Stomach (tissue), 9 donors: Measurements from ENCODE around the gene SLC25A53. TPM values are rescaled to one million over a fixed set of nuclear protein-coding genes. Genes with fewer than 3 reads are reported as not detected.
"Not testable (repeated sequence)": the region's sequence is repeated elsewhere in the genome, so short reads cannot be mapped to it uniquely, and the experiment has no call there.

Experiments
- DNase-seq, 2 donors: peaks; one replicate each; pipeline versions ENCODE4 v3.0.0 to v3.0.0-alpha.2; 2013 to 2019
- H3K27ac ChIP-seq, 5 donors: fragments of 200-600 bp in 4 of 5; sonication (generic) in 4 of 5; one replicate each; pipeline ENCODE4 v1.5.1; 2013 to 2019; ENCODE audit warnings: mild to moderate bottlenecking in 1 of 5, moderate library complexity in 1 of 5
- H3K27me3 ChIP-seq, 3 donors: fragments of 200-600 bp; sonication (generic); one replicate each; pipeline ENCODE4 v1.5.1; 2017 to 2019; ENCODE audit warnings: mixed run types in 1 of 3
- H3K36me3 ChIP-seq, 4 donors: fragments of 200-600 bp; sonication (generic); 1 replicate in 3 of 4; 2 replicates in 1 of 4; pipeline ENCODE4 v1.5.1; 2016 to 2019
- H3K4me1 ChIP-seq, 4 donors: fragments of 200-600 bp; sonication (generic); one replicate each; pipeline ENCODE4 v1.5.1; 2016 to 2019
- H3K4me3 ChIP-seq, 4 donors: fragments of 200-600 bp; sonication (generic) in 3 of 4; one replicate each; pipeline ENCODE4 v1.5.1; 2016 to 2019; ENCODE audit warnings: mild to moderate bottlenecking in 1 of 4
- H3K9me3 ChIP-seq, 4 donors: fragments of 200-600 bp; sonication (generic); one replicate each; pipeline ENCODE4 v1.5.1; 2016 to 2019
- EP300 ChIP-seq: sonication (generic); formaldehyde crosslinking; IDR thresholded peaks from one replicate; pipeline ENCODE4 v1.6.1; 2017; ENCODE audit warnings: antibody characterized with exemption
- POLR2A ChIP-seq, 4 donors: fragments of 450-650 bp; IDR thresholded peaks; one replicate each; pipeline ENCODE4 v1.6.1; 2016; ENCODE audit warnings: antibody characterized with exemption in 4 of 4, control low read depth in 2 of 4, mild to moderate bottlenecking in 1 of 4, moderate library complexity in 1 of 4
- POLR2AphosphoS5 ChIP-seq, 3 donors: sonication (generic); formaldehyde crosslinking; IDR thresholded peaks; one replicate each; pipeline ENCODE4 v1.6.1; 2016; ENCODE audit warnings: antibody characterized with exemption in 3 of 3
- WGBS, 5 donors: extraction: QIAGEN DNeasy Blood & Tissue Kit in 3 of 5; methylation state at CpG; one replicate each; pipeline versions ENCODE4 v1.1.5 to v1.1.7; 2013 to 2018; 5-methylcytosine and 5-hydroxymethylcytosine counted together
- intact Hi-C: fragments of 100-400 bp; cut with DNase I; formaldehyde crosslinking; loops from one replicate; pipeline ENCODE4 v1.15.1; 2023; ENCODE audit warnings: low total_unique reads
- polyA plus RNA-seq, 3 donors: library from polyadenylated mRNA; stranded (reverse); fragments of 200-250 nt; gene quantifications; one replicate each; pipeline ENCODE4 v1.2.3, GENCODE V29; 2013
- total RNA-seq, 5 donors: library from RNA; depleted of rRNA; stranded (reverse); fragments of >200 nt; gene quantifications; one replicate each; pipeline versions ENCODE4 v1.1.0 to v1.2.3, GENCODE V29; 2014 to 2016
- TF ChIP-seq, protein P1 (sequence below), 7 experiments: fragments of 450-650 bp in 4 of 7; fragments of 200-600 bp in 3 of 7; sonication (generic) in 3 of 7; IDR thresholded peaks; one replicate each; pipeline ENCODE4 v1.5.1; 2016 to 2019; ENCODE audit warnings: antibody characterized with exemption in 7 of 7, control low read depth in 2 of 7, mild to moderate bottlenecking in 1 of 7
- donor health status: healthy with polysubstance abuse.
- donor health status: Bipolar disorder and iron deficiency.
- donor health status: healthy.

The SLC25A53 gene
- total and polyA plus RNA-seq, 8 donors = 2.9 to 118 (median 6.4) TPM

DNA sequence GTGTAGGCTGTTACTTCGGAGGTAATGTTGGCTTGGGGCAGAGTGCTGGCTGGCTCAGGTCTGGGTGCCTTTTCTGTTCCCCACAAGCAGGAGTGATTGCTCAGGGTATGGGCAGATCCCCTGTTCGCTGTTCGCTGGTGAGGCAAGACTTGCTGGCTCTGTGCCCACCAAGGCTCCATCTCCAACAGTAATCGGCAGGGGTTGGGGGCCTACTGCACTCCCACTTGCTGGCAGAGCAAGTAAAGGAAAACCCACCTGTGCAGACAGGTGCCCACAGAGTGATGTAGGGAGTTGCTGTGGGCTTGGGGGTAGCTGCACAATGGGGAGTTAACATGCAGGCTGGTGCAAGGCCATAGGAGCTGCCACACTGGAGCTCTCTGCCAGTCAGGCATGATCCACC, 72.7 kb downstream of the SLC25A53 start:
- Histone ChIP-seq H3K27ac (no peak overlapping the region), H3K9me3 (no peaks in the 10 kb centered on the region), H3K36me3 (no peaks in the 10 kb centered on the region), H3K4me3 (no peak overlapping the region), H3K4me1 (no peaks in the 10 kb centered on the region), H3K27me3 (peaks cover 0 to 19% (median 0%) of the 10 kb centered on the region in 3 donors)
- 49 to 82% (median 67%) methylated on average over 1 to 4 of the region's 4 CpGs for WGBS, 5 donors
- DNase-seq = no peak
- intact Hi-C loops = no loop called here
- no peak for TF ChIP-seq EP300
- TF ChIP-seq POLR2AphosphoS5 (IDR thresholded peaks at IDR 0.05) = no peak
- no peak for TF ChIP-seq POLR2A (IDR thresholded peaks at IDR 0.05)
- TF ChIP-seq, protein P1, sequence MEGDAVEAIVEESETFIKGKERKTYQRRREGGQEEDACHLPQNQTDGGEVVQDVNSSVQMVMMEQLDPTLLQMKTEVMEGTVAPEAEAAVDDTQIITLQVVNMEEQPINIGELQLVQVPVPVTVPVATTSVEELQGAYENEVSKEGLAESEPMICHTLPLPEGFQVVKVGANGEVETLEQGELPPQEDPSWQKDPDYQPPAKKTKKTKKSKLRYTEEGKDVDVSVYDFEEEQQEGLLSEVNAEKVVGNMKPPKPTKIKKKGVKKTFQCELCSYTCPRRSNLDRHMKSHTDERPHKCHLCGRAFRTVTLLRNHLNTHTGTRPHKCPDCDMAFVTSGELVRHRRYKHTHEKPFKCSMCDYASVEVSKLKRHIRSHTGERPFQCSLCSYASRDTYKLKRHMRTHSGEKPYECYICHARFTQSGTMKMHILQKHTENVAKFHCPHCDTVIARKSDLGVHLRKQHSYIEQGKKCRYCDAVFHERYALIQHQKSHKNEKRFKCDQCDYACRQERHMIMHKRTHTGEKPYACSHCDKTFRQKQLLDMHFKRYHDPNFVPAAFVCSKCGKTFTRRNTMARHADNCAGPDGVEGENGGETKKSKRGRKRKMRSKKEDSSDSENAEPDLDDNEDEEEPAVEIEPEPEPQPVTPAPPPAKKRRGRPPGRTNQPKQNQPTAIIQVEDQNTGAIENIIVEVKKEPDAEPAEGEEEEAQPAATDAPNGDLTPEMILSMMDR (IDR thresholded peaks at IDR 0.05) = no peak

DNA sequence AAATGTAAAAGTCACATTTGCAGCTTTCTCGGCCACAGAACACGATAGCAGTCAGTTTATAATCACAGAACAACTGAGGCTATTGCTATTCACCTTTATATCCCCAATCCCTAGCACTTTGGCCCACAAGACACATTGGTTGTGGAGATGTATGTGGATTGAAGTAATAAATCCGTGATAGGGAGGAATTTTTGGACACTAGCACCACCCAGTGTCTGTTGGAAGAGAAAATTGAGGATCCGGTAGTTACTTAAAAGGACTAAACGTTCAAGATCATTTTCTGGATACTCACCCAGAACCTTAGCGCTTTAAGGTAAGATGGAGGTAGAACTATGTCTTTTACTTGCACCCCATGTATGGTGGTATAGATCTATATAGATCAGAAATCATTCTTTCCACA, 79.0 kb downstream of the SLC25A53 start:
- H3K36me3 ChIP-seq, H3K4me1 ChIP-seq, DNase-seq, intact Hi-C loops, H3K9me3 ChIP-seq, H3K27ac ChIP-seq, H3K27me3 ChIP-seq, H3K4me3 ChIP-seq: not testable (repeated sequence)
- no CpG with 5 or more reads among the region's 6 CpGs for WGBS, 5 donors

DNA sequence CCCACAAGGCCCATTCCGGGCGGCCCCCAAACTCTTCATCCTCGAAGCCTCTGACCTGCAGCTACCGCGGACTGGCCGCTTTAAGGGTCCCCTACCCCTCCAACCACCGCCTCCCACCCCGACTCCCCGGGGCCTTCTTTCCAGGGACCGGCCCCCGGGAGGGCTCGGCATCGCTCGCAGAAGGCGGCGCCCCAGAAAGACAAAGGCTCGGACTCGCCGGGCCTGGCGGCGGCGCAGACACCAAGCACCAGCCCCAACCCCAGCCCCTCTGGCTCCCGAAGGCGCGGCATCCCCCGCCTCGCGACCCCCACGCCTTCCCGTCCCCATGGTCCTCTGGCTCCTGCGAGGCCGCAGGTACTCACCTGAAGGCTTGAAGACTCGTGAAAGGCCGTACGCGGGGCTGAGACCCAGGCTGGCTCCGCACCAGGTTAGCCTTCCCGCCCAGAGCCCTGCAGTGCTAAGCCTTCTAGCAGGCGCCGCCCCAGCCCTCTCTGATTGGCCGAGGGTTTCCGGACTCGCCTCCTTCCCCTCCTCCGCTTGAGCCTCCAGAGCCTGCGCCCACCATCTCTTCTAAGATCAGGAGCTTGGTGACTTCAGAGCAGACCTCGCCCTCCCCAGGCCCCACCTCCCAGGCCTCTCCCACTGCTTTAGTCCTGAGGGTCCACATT, 80.9 kb downstream of the SLC25A53 start, which contains the start of gene TMSB15C:
Gene TMSB15C, minus strand, starts transcription at position 459 of the 668 bp plus-strand sequence.
- WGBS, 5 donors = no CpG with 5 or more reads among the region's 46 CpGs

DNA sequence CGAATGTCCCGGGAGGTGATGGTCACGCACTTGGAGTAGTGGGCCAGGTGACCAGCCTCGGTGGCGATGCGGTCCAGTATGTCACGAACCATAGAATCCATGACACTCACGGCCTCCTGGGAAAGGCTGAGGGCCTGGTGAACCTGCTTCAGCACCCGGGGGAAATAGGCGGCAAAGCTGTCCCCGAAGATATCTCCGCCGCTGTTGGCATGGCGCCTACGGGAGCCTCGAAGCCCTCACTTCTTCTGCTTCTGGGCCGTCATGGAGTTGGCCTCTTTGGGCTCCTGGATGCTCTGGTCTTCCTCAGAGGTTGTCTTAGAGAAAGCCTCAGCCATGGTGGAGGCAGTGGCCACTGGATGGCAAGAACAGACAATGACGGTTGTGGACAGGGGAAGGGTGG, 94.2 kb downstream of the SLC25A53 start:
- intact Hi-C loops, DNase-seq, H3K9me3 ChIP-seq, H3K27me3 ChIP-seq, H3K27ac ChIP-seq, H3K4me3 ChIP-seq, H3K4me1 ChIP-seq, H3K36me3 ChIP-seq: not testable (repeated sequence)
- WGBS, 5 donors = 94 to 98% (median 97%) methylated on average over 8 to 9 of the region's 18 CpGs; no CpG with 5 or more reads in 2 of the 5 donors

More for the DNA sequence above, 80.9 kb downstream of the SLC25A53 start, which contains the start of gene TMSB15C:
- H3K4me1 ChIP-seq, DNase-seq, H3K36me3 ChIP-seq, H3K9me3 ChIP-seq, H3K27ac ChIP-seq, H3K4me3 ChIP-seq, intact Hi-C loops, H3K27me3 ChIP-seq: not testable (repeated sequence)

DNA sequence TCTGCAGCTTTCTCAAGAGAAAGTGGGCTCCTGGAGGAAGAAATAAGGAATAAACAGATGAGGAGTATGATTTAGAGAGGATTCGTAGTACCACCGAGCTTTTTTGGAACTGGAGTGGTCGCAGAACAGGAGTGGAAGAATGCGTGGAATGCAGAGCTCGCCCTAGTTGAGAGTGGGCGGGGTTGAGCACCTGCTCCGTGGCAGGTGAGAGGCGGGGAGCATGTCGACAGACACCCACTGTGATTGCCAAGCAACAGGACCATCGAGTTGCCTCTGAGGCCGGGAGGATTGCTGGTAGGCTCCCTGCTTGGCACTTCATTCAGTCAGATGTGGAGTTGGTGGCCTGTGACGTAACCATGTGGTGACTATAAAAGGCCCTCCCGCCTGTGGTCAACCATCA, 101.9 kb downstream of the SLC25A53 start:
- DNase-seq, H3K4me3 ChIP-seq, H3K4me1 ChIP-seq, H3K9me3 ChIP-seq, H3K36me3 ChIP-seq, intact Hi-C loops, H3K27ac ChIP-seq, H3K27me3 ChIP-seq: not testable (repeated sequence)
- WGBS, 5 donors = no CpG with 5 or more reads among the region's 13 CpGs

Other genes starting within 250 kb of the SLC25A53 start
- gene TMSB15B, start 194.4 kb downstream of the SLC25A53 start, total RNA-seq = 1 to 10 TPM in 2 of 5 donors, not detected in 3; 3.8 to 8.8 TPM
- 1 to 10 TPM; 5.3 to 9.6 (median 5.7) TPM for gene TMSB15B, start 194.4 kb downstream of the SLC25A53 start, polyA plus RNA-seq
- not detected for gene H2BW1, start 143.3 kb downstream of the SLC25A53 start, total RNA-seq
- not detected for gene H2BW1, start 143.3 kb downstream of the SLC25A53 start, polyA plus RNA-seq
- gene H2BW2, start 117.1 kb downstream of the SLC25A53 start, total RNA-seq = not detected
- not detected for gene H2BW2, start 117.1 kb downstream of the SLC25A53 start, polyA plus RNA-seq
- 10 to 100 TPM in 1 of 5 donors, 1 to 10 TPM in 1, not detected in 3; 1.6 to 11.7 TPM for gene TMSB15C, start 80.8 kb downstream of the SLC25A53 start, total RNA-seq
- gene TMSB15C, start 80.8 kb downstream of the SLC25A53 start, polyA plus RNA-seq = under 1 TPM; 0.33 to 0.76 (median 0.62) TPM
- 1 to 10 TPM in 1 of 5 donors, under 1 TPM in 1, not detected in 3; 0.92 to 2.8 TPM for gene ZCCHC18, start 44.5 kb downstream of the SLC25A53 start, total RNA-seq
- 1 to 10 TPM in 1 of 3 donors, under 1 TPM in 2; 0.50 to 1.3 (median 0.61) TPM for gene ZCCHC18, start 44.5 kb downstream of the SLC25A53 start, polyA plus RNA-seq
- 10 to 100 TPM; 16.3 to 41.3 (median 19.7) TPM for gene FAM199X, start 9.4 kb upstream of the SLC25A53 start, total RNA-seq
- 1 to 10 TPM; 4.5 to 7.2 (median 4.6) TPM for gene FAM199X, start 9.4 kb upstream of the SLC25A53 start, polyA plus RNA-seq
- not detected for gene ESX1, start 97.9 kb upstream of the SLC25A53 start, total RNA-seq
- gene ESX1, start 97.9 kb upstream of the SLC25A53 start, polyA plus RNA-seq = not detected